ENCODE data around the gene TCAIM. TPM values are rescaled to one million over a fixed set of nuclear protein-coding genes. Genes with fewer than 3 reads are reported as not detected.

Gene TCAIM
- total RNA-seq, 1 experiment from 2014 or later, result 23.8 TPM

GRCh38 chr3:44437800-44438199 lies 99.2 kb downstream of the TCAIM start:
- Mint-ChIP-seq H3K4me1 (peaks cover 6% of the 10 kb centered on the region in 2 experiments), H3K27me3 (ENCODE audit: low read depth) (peaks cover 1% of the 10 kb centered on the region; the same call in 1 of the 2 replicates), H3K27ac (no peak overlapping the region), H3K36me3 (ENCODE audit: insufficient read depth in 1 of 3, low read depth in 3 of 3) (peaks cover 10 to 19% (median 19%) of the 10 kb centered on the region in 3 experiments), H3K4me3 (no peak overlapping the region), H3K9me3 (no peaks in the 10 kb centered on the region)
- Histone ChIP-seq H3K18ac (ENCODE audit: insufficient read length, low read depth, low read length) (no peak overlapping the region), H2AK5ac (ENCODE audit: insufficient read length, low read length) (no peak overlapping the region), H3K9me3 (ENCODE audit: control insufficient read depth, low read depth, low read length) (no peaks in the 10 kb centered on the region), H3K56ac (ENCODE audit: insufficient read length, low read depth, low read length) (no peak overlapping the region), H3K14ac (ENCODE audit: insufficient read depth, low read length) (no peak overlapping the region), H4K20me1 (ENCODE audit: control insufficient read depth, insufficient read depth, insufficient read length) (no peaks in the 10 kb centered on the region), H4K5ac (ENCODE audit: insufficient read length, low read depth, low read length) (no peak overlapping the region), H4K8ac (replicated peaks; ENCODE audit: insufficient read length, low read depth, low read length) (no peak overlapping the region), H2BK20ac (ENCODE audit: low read depth, low read length, poor library complexity, severe bottlenecking) (no peak overlapping the region), H3K4me1 (ENCODE audit: insufficient read depth, low read length) (no peaks in the 10 kb centered on the region), H3K79me1 (ENCODE audit: insufficient read depth, low read depth, low read length, poor library complexity, severe bottlenecking) (no peaks in the 10 kb centered on the region), H3K27me3 (ENCODE audit: insufficient read depth, low read length) (no peaks in the 10 kb centered on the region), H2BK5ac (ENCODE audit: insufficient read length, low read length) (no peak overlapping the region), H3T11ph (ENCODE audit: low read length) (no peak overlapping the region), H3K23ac (ENCODE audit: insufficient read length, low read depth, low read length) (no peak overlapping the region), H2BK12ac (ENCODE audit: insufficient read length, low read depth, low read length) (no peak overlapping the region), H2AFZ (ENCODE audit: low read length) (no peak overlapping the region), H3K23me2 (ENCODE audit: insufficient read length, low read depth, low read length, poor library complexity, severe bottlenecking) (no peaks in the 10 kb centered on the region), H3K9ac (ENCODE audit: extremely low read depth, insufficient read length, low read length) (no peak overlapping the region), H3K27ac (ENCODE audit: insufficient read length, low read depth, low read length) (no peak overlapping the region), H3K4me2 (ENCODE audit: insufficient read depth, insufficient read length, low read length) (no peak overlapping the region), H3K4ac (ENCODE audit: low read depth, low read length) (no peak overlapping the region), H2BK120ac (ENCODE audit: low read depth, low read length, poor library complexity, severe bottlenecking) (no peak overlapping the region), H2BK15ac (ENCODE audit: low read depth, low read length) (no peak overlapping the region), H3K79me2 (ENCODE audit: insufficient read depth, low read length) (no peaks in the 10 kb centered on the region), H4K91ac (ENCODE audit: insufficient read length, low read depth, low read length) (no peak overlapping the region)
- TF ChIP-seq CTCF (conservative IDR thresholded peaks at IDR 0.05), result no peak
- no peak for DNase-seq
- no CpG with 5 or more reads among the region's 7 CpGs for WGBS (ENCODE audit: extremely low coverage, insufficient read length, low lambda C conversion rate)

Data from H9 (cell line).